H1 (cell line): ENCODE results near the gene KLF16. TPM values are rescaled to one million over a fixed set of nuclear protein-coding genes. Genes with fewer than 3 reads are reported as not detected.

Source experiments
- CTCF ChIA-PET: fragments of 300-600 bp; sonication (Branson Sonifier 250); formaldehyde crosslinking; loops from one replicate; lab custom pipeline; 2021; ENCODE audit not compliant: partially characterized antibody; lab: Charles Lee
- POLR2A ChIA-PET: fragments of 300-600 bp; sonication (Branson Sonifier 250); formaldehyde crosslinking; loops from one replicate; lab custom pipeline; 2021; ENCODE audit warnings: inconsistent platforms; ENCODE audit not compliant: partially characterized antibody; lab: Charles Lee
- DNase-seq, 2 experiments: peaks; one replicate each; pipeline versions ENCODE4 v3.0.0 to v3.0.0-alpha.2; 2010 to 2022; ENCODE audit warnings: low spot score in 2 of 2, low read depth in 1 of 2, mixed read lengths in 1 of 2
- FAIRE-seq: peaks from 2 replicates; lab custom pipeline; 2011; peaks lifted over from hg19 to GRCh38; lab: Jason Lieb, UNC
- H2AFZ ChIP-seq: 2 replicates; pipeline ENCODE4 v1.8.1; 2012; ENCODE audit warnings: low read length, inconsistent platforms
- H2AK5ac ChIP-seq: 2 replicates; pipeline ENCODE4 v1.6.1; 2013; ENCODE audit warnings: low read depth, low read length
- H2BK120ac ChIP-seq: replicated peaks from 2 replicates; pipeline ENCODE3; 2013; ENCODE audit warnings: low read depth, low read length, inconsistent platforms
- H2BK12ac ChIP-seq: 2 replicates; pipeline ENCODE4 v1.6.1; 2013; ENCODE audit warnings: low read depth, low read length
- H2BK15ac ChIP-seq: 2 replicates; pipeline ENCODE4 v1.6.1; 2013; ENCODE audit warnings: low read length
- H2BK20ac ChIP-seq: 2 replicates; pipeline ENCODE4 v1.6.1; 2013; ENCODE audit warnings: low read length
- H2BK5ac ChIP-seq: 2 replicates; pipeline ENCODE4 v1.6.1; 2013; ENCODE audit warnings: low read depth, low read length
- H3K14ac ChIP-seq: 2 replicates; pipeline ENCODE4 v1.6.1; 2013; ENCODE audit warnings: inconsistent platforms; ENCODE audit not compliant: insufficient read length
- H3K18ac ChIP-seq: 2 replicates; pipeline ENCODE4 v1.6.1; 2013; ENCODE audit warnings: low read length; ENCODE audit errors: extremely low read depth
- H3K23ac ChIP-seq: 2 replicates; pipeline ENCODE4 v1.6.1; 2013; ENCODE audit warnings: inconsistent platforms; ENCODE audit not compliant: insufficient read length
- H3K23me2 ChIP-seq: 2 replicates; pipeline ENCODE4 v1.6.1; 2013; ENCODE audit warnings: low read depth, low read length
- H3K27ac ChIP-seq: 2 replicates; pipeline ENCODE4 v1.6.1; 2011; ENCODE audit warnings: low read depth, low read length, inconsistent platforms
- H3K27me3 ChIP-seq, 4 experiments: replicated peaks in 1 of 4; 1 replicate in 1 of 4; 2 replicates in 3 of 4; pipeline versions ENCODE4 v1.6.1 to v1.8.1; 2011 to 2013; ENCODE audit warnings: low read length in 3 of 4, mild to moderate bottlenecking in 3 of 4, inconsistent platforms in 2 of 4, mixed read lengths in 2 of 4, moderate library complexity in 1 of 4; ENCODE audit not compliant: control insufficient read depth in 3 of 4, insufficient read depth in 3 of 4; ENCODE audit errors: extremely low read depth in 1 of 4
- H3K36me3 ChIP-seq, 4 experiments: 2 replicates each; pipeline versions ENCODE4 v1.6.1 to v1.8.1; 2011 to 2013; ENCODE audit warnings: mild to moderate bottlenecking in 4 of 4, low read length in 3 of 4, moderate library complexity in 2 of 4, control low read depth in 1 of 4, inconsistent platforms in 1 of 4; ENCODE audit not compliant: insufficient read depth in 4 of 4, control insufficient read depth in 2 of 4
- H3K4ac ChIP-seq: replicated peaks from 2 replicates; pipeline ENCODE3; 2013; ENCODE audit warnings: low read length, low read depth, mixed read lengths, inconsistent platforms; ENCODE audit not compliant: insufficient read length
- H3K4me1 ChIP-seq, 4 experiments: replicated peaks in 1 of 4; 1 replicate in 1 of 4; 2 replicates in 3 of 4; pipeline versions ENCODE4 v1.6.1 to v1.8.1; 2011 to 2013; ENCODE audit warnings: low read length in 3 of 4, inconsistent platforms in 2 of 4, mixed read lengths in 1 of 4; ENCODE audit not compliant: insufficient read depth in 4 of 4, control insufficient read depth in 3 of 4
- H3K4me2 ChIP-seq, 2 experiments: 2 replicates each; pipeline versions ENCODE4 v1.6.1 to v1.8.1; 2011 to 2013; ENCODE audit warnings: low read depth in 2 of 2, low read length in 2 of 2, control low read depth in 1 of 2, inconsistent platforms in 1 of 2, mild to moderate bottlenecking in 1 of 2; ENCODE audit not compliant: insufficient read depth in 1 of 2
- H3K4me3 ChIP-seq, 4 experiments: fragments of 200-600, 300-600 bp in 1 of 4; sonication (generic), shearing (Covaris generic), sonication (Bioruptor Twin) in 1 of 4; 2 replicates each; pipeline versions ENCODE4 v1.5.1 to v1.8.1; 2011 to 2016; ENCODE audit warnings: low read length in 4 of 4, low read depth in 3 of 4, control low read depth in 2 of 4, inconsistent platforms in 2 of 4, mild to moderate bottlenecking in 2 of 4, mixed read lengths in 1 of 4, moderate library complexity in 1 of 4; ENCODE audit not compliant: insufficient read depth in 2 of 4; ENCODE audit errors: extremely low read depth in 1 of 4
- H3K56ac ChIP-seq: replicated peaks from 2 replicates; pipeline ENCODE3; 2013; ENCODE audit warnings: low read depth, mild to moderate bottlenecking, mixed read lengths, low read length, inconsistent platforms; ENCODE audit not compliant: insufficient read length
- H3K79me1 ChIP-seq: 2 replicates; pipeline ENCODE4 v1.6.1; 2013; ENCODE audit warnings: low read depth, low read length, control low read depth
- H3K79me2 ChIP-seq, 2 experiments: 2 replicates each; pipeline versions ENCODE4 v1.6.1 to v1.8.1; 2012 to 2013; ENCODE audit warnings: low read length in 2 of 2, mild to moderate bottlenecking in 2 of 2, inconsistent platforms in 1 of 2; ENCODE audit not compliant: insufficient read depth in 2 of 2, control insufficient read depth in 1 of 2
- H3K9ac ChIP-seq, 4 experiments: replicated peaks in 1 of 4; 1 replicate in 1 of 4; 2 replicates in 3 of 4; pipeline versions ENCODE4 v1.6.1 to v1.8.1; 2011 to 2013; ENCODE audit warnings: low read depth in 3 of 4, low read length in 3 of 4, control low read depth in 2 of 4, mild to moderate bottlenecking in 2 of 4, moderate library complexity in 2 of 4, inconsistent platforms in 1 of 4; ENCODE audit errors: extremely low read depth in 1 of 4
- H3K9me3 ChIP-seq, 2 experiments: 2 replicates each; pipeline versions ENCODE4 v1.6.1 to v1.8.1; 2012 to 2013; ENCODE audit warnings: mild to moderate bottlenecking in 2 of 2, moderate library complexity in 2 of 2, control low read depth in 1 of 2, inconsistent platforms in 1 of 2, low read depth in 1 of 2, low read length in 1 of 2, mixed read lengths in 1 of 2; ENCODE audit not compliant: insufficient read depth in 2 of 2
- H4K20me1 ChIP-seq, 2 experiments: replicated peaks in 1 of 2; 2 replicates each; pipeline versions ENCODE3 to v1.8.1; 2011 to 2013; ENCODE audit warnings: inconsistent platforms in 2 of 2, low read length in 2 of 2, mild to moderate bottlenecking in 1 of 2; ENCODE audit not compliant: insufficient read depth in 2 of 2, control insufficient read depth in 1 of 2
- H4K5ac ChIP-seq: 2 replicates; pipeline ENCODE4 v1.6.1; 2013; ENCODE audit warnings: low read length, low read depth, mixed read lengths, inconsistent platforms; ENCODE audit not compliant: insufficient read length
- H4K8ac ChIP-seq: 2 replicates; pipeline ENCODE4 v1.8.0; 2013; ENCODE audit warnings: mild to moderate bottlenecking, moderate library complexity, low read length, inconsistent platforms; ENCODE audit not compliant: insufficient read depth; ENCODE audit errors: extremely low read depth
- H4K91ac ChIP-seq: replicated peaks from 2 replicates; pipeline ENCODE3; 2013; ENCODE audit warnings: low read length, mixed read lengths, inconsistent platforms; ENCODE audit not compliant: insufficient read length
- CTBP2 ChIP-seq: IDR thresholded peaks from 2 replicates; pipeline ENCODE4 v1.7.0; 2011; ENCODE audit warnings: borderline replicate concordance, mild to moderate bottlenecking, moderate library complexity, mixed read lengths, low read length; ENCODE audit not compliant: insufficient read depth, insufficient read length
- MAFK ChIP-seq: IDR thresholded peaks from 2 replicates; pipeline ENCODE4 v1.6.1; 2012; ENCODE audit warnings: low read depth, mild to moderate bottlenecking, improper control_type of control experiment, low read length
- NRF1 ChIP-seq: IDR thresholded peaks from 2 replicates; pipeline ENCODE4 v1.6.1; 2011; ENCODE audit warnings: mild to moderate bottlenecking, low read depth, low read length, improper control_type of control experiment
- POLR2A ChIP-seq, 2 experiments: IDR thresholded peaks; 1 replicate in 1 of 2; 2 replicates in 1 of 2; pipeline ENCODE4 v1.6.1; 2011; ENCODE audit warnings: low read depth in 2 of 2, low read length in 2 of 2, mild to moderate bottlenecking in 2 of 2; ENCODE audit errors: control extremely low read depth in 1 of 2
- POLR2AphosphoS5 ChIP-seq: IDR thresholded peaks from 2 replicates; pipeline ENCODE4 v1.6.1; 2011; ENCODE audit warnings: low read depth, low read length
- RFX5 ChIP-seq: IDR thresholded peaks from 2 replicates; pipeline ENCODE4 v1.6.1; 2011; ENCODE audit warnings: low read depth, low read length, improper control_type of control experiment, borderline replicate concordance
- SIN3A ChIP-seq, 2 experiments: IDR thresholded peaks in 1 of 2; conservative IDR thresholded peaks in 1 of 2; 2 replicates each; pipeline ENCODE4 v1.6.1; 2011 to 2012; ENCODE audit warnings: low read length in 2 of 2, improper control_type of control experiment in 1 of 2, low read depth in 1 of 2, mild to moderate bottlenecking in 1 of 2
- TEAD4 ChIP-seq: IDR thresholded peaks from 2 replicates; pipeline ENCODE4 v1.6.1; 2012; ENCODE audit warnings: low read depth, low read length, inconsistent platforms, mixed read lengths
- WGBS, 2 experiments: shearing (Covaris generic) in 1 of 2; methylation state at CpG; one replicate each; pipeline versions ENCODE4 v1.1.6 to v1.1.7; 2013 to 2015; ENCODE audit warnings: low lambda C conversion rate in 2 of 2, mixed read lengths in 2 of 2, inconsistent platforms in 1 of 2, low coverage in 1 of 2, missing lambda C conversion rate in 1 of 2; ENCODE audit not compliant: insufficient replicate concordance in 2 of 2, insufficient coverage in 1 of 2, insufficient read length in 1 of 2; ENCODE audit errors: extremely low coverage in 1 of 2, missing lambda C conversion rate in 1 of 2; 5-methylcytosine and 5-hydroxymethylcytosine counted together
- polyA plus RNA-seq, 7 experiments: library from polyadenylated mRNA; depleted of rRNA in 3 of 7; stranded (reverse) in 5 of 7; unstranded in 2 of 7; fragments of >200 nt in 5 of 7; fragments of 200-250 nt in 2 of 7; gene quantifications; 1 replicate in 5 of 7; 2 replicates in 1 of 7; 4 replicates in 1 of 7; pipeline versions ENCODE4 v1.2.1 to v1.2.3, GENCODE V29; 2011 to 2013; ENCODE audit warnings: missing spikeins in 2 of 7, mixed read lengths in 2 of 7
- total RNA-seq: library from RNA; stranded (reverse); fragmentation: NEBNext Ultra II Directional; extraction: Animal tissue kit (Norgen Biotek cat#: 25700); gene quantifications from 2 replicates; pipeline ENCODE4 v1.2.1, GENCODE V29; 2021
- TF ChIP-seq, protein P1 (sequence below), 3 experiments: IDR thresholded peaks; 1 replicate in 2 of 3; 2 replicates in 1 of 3; pipeline versions ENCODE4 v1.5.1 to v1.6.1; 2011; ENCODE audit warnings: low read length in 3 of 3, mild to moderate bottlenecking in 3 of 3, inconsistent platforms in 2 of 3, low read depth in 1 of 3, moderate library complexity in 1 of 3; ENCODE audit not compliant: insufficient read depth in 1 of 3; ENCODE audit errors: control extremely low read depth in 1 of 3

The KLF16 gene
- total and polyA plus RNA-seq, 2 of the 8 experiments (the other 6 are each of a cell fraction or from before 2014, with no cell fraction given): 14.3 to 45.9 TPM

DNA sequence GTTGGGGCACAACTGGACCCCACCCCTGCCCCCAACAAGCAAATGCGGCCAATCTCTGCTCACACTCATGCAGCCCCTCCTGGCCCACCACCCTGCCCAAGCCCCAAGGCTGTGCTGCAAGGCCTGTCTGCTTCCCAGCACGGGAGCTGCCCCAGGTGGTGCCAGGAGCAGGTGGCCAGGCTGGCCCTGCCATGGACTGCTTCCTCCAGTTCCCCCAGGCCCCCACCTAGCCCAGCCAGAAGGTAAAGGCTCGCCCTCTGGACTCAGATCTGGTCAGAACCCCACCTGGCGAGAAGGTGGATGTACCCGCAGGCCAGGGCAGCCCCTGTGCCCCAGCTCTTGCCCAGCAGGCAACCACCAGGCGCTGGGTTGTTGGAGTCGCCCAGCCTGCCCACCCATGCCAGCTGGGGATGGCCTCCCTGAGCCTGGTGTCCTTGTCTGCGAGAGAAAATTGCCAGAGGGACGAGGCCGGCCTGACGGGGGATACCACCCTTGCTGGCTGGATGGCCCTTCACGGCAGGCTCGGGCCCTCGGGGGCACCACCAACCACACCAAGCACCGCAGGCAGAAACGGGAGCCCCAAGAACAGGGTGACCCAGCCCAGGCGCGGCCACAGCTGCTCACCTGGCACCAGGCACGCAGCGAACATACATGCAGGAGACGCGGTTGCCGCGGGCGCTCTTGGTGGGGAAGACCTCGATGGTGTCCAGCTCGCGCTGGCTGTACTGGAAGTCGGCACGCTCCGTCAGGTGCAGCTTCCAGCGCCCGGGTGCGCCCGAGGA is 17.4 kb upstream of the KLF16 start:
- Histone ChIP-seq H3K9ac (no peak overlapping the region), H3K4ac (no peak overlapping the region), H3K79me1 (peaks cover 23% of the 10 kb centered on the region), H3K9me3 (no peaks in the 10 kb centered on the region), H3K4me2 (no peak overlapping the region), H2BK5ac (no peak overlapping the region), H2BK120ac (no peak overlapping the region), H3K36me3 (no peaks in the 10 kb centered on the region), H4K20me1 (peaks cover 13 to 23% of the 10 kb centered on the region in 2 experiments), H2AK5ac (no peak overlapping the region), H3K18ac (no peak overlapping the region), H3K4me1 (peaks cover 3 to 14% (median 10%) of the 10 kb centered on the region in 4 experiments; a peak in 6 of 7 replicates), H3K27me3 (no peaks in the 10 kb centered on the region; a peak in 2 of 7 replicates), H3K23me2 (peaks cover 14% of the 10 kb centered on the region; the same call in 1 of the 2 replicates), H2AFZ (no peak overlapping the region), H3K27ac (no peak overlapping the region), H3K14ac (no peak overlapping the region), H4K8ac (no peak overlapping the region), H4K5ac (no peak overlapping the region), H2BK12ac (no peak overlapping the region), H2BK20ac (no peak overlapping the region), H4K91ac (no peak overlapping the region), H3K23ac (no peak overlapping the region), H3K79me2 (peaks cover 7 to 30% of the 10 kb centered on the region in 2 experiments; a peak in 3 of 4 replicates), H3K56ac (no peak overlapping the region), H3K4me3 (no peak overlapping the region), H2BK15ac (no peak overlapping the region)
- WGBS, 2 experiments: 92% methylated on average over 34 of the region's 35 CpGs; no CpG with 5 or more reads in 1 of the 2 experiments
- ChIA-PET POLR2A (interaction anchor here (0.6 to 1.5 kb wide), 4 partner anchors 12 to 572 kb away, joined by 3 to 4 read pairs (median 3); partner anchors contain the start of genes ADAT3 and SCAMP4), CTCF (interaction anchor here (1.3 kb wide), 1 partner anchor 50 kb away, joined by 3 read pairs; no protein-coding TSS in a partner anchor)
- FAIRE-seq (no peak), DNase-seq (no peak)
- TF ChIP-seq SIN3A (conservative IDR thresholded peaks at IDR 0.05 in 1 of 2, IDR thresholded peaks at IDR 0.05 in 1 of 2; ENCODE audit: low read depth in 1 of 2, low read length in 2 of 2) (no peak), TEAD4 (no peak), CTBP2 (no peak), POLR2AphosphoS5 (no peak), MAFK (no peak), POLR2A (IDR thresholded peaks at IDR 0.05; ENCODE audit: control extremely low read depth in 1 of 2, low read depth in 2 of 2, low read length in 2 of 2) (no peak), NRF1 (no peak), RFX5 (no peak)
- TF ChIP-seq, protein P1, sequence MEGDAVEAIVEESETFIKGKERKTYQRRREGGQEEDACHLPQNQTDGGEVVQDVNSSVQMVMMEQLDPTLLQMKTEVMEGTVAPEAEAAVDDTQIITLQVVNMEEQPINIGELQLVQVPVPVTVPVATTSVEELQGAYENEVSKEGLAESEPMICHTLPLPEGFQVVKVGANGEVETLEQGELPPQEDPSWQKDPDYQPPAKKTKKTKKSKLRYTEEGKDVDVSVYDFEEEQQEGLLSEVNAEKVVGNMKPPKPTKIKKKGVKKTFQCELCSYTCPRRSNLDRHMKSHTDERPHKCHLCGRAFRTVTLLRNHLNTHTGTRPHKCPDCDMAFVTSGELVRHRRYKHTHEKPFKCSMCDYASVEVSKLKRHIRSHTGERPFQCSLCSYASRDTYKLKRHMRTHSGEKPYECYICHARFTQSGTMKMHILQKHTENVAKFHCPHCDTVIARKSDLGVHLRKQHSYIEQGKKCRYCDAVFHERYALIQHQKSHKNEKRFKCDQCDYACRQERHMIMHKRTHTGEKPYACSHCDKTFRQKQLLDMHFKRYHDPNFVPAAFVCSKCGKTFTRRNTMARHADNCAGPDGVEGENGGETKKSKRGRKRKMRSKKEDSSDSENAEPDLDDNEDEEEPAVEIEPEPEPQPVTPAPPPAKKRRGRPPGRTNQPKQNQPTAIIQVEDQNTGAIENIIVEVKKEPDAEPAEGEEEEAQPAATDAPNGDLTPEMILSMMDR (IDR thresholded peaks at IDR 0.05; ENCODE audit: control extremely low read depth in 1 of 3, insufficient read depth in 1 of 3, low read depth in 1 of 3, low read length in 3 of 3): no peak
